Amniotic stem cell (primary cell): ENCODE results near the gene DMRT2.
A peak's percentile ranks its signal among the peaks of the same experiment; 100 is the strongest.

Experiments used
- DNase-seq: peaks from one replicate; lab custom pipeline; 2025; lab: John Stamatoyannopoulos, UW

The DMRT2 gene

DNA sequence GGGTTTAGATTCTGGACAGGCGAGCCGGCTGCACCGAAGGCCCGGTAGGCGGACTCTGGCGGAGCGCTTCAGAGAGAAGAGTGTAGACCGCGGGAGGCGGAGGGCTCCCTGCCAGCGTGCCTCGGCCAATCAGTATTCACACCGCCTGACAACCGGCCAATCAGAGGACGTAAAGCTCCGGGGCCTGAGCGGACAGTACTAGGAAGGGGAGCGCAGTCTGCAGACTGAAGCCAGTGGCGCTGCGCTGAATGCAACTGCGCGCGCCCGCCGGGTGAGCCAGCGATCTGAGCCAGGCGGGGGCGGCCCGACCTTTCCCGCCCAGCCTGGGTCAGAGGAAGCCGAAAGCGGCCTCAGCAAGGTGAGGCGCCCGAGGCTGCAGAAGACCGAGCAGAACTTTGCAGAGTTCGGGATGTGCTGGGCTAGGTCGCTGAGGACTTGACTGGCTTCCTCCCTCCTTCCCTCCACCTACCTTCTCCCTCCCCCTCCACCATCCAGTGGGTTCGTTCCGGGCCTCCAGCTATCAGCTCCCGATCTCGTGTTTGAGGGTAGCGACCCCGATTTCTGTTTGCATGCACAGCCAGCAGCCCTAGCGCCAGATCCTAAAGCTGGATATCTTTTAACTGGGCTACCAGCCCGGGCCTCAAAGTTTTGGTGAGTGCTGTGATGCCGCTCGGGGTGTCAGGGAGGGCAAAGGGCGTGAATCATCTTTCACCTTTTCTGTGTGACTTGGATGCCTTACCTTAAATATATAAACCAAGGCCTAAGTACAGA lies at the start of gene DMRT2:
Gene DMRT2 (plus strand): TSS at position 233 of the 771 bp plus-strand sequence. CDS start 1,257 bp downstream, outside the sequence.
- DNase-seq, result no peak

DNA sequence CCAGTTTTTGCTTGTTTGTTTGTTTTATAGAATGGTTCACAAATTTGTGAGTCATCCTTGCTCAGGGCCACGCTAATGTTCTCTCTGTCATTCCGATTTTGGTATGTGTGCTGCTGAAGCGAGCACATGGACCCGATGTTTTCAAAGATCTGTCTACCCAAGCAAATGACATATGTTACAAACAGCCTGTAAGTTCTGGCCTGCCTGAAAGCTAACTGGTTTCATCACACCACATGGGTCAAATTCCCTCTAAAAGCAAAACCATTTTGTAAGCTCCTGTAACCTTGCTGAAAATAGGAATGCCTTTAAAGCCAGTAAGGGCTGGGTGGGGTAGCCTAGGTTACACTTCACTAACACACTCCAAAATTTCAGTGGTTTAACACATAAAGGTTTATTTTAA lies 48.3 kb upstream of the DMRT2 start:
- no peak for DNase-seq

DNA sequence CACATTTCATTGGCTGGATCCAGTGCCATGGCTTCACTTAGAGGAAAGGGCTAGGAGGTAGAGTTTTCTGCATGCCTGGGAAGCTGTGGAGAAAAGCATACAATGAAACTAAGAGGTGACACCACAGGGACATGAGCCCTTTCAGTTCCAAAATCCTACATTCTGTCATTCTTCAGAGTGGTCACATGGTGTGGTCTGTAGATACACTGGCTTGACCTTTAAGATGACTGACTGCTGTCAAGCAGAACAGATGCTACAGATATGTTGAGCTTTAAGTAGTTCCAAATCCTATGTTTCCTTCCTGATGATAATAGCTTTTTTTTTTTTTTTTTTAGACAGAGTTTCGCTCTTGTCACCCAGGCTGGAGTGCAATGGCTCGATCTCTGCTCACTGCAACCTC lies 47.5 kb upstream of the DMRT2 start:
- no peak for DNase-seq

DNA sequence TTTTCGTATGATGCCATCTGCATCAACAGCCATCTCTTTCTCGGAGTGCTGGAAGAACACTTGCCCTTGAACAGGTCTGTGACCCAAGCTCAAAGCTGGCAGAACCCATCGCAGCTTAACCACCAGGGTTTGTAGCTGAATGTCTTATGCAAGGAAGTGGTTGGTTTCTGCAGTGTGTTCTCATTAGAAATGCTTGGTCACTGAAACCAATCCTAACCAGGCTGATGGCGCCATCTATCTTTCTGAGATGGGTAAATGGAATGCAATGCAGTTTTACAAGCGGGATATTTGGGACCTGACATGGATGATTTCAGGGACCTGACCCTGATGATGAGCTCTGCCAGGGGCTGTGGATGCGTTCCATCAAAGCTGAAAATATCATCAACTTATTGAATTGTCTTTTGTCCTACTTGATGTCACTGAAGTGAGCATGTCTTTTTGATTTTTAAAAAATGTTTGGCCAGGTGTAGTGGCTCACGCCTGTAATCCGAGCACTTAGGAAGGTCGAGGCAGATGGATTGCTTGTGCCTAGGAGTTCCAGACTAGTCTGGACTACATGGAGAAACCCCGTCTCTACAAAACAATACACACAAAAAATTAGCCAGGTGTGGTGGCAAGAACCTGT lies 45.0 kb upstream of the DMRT2 start:
- DNase-seq, result no peak

DNA sequence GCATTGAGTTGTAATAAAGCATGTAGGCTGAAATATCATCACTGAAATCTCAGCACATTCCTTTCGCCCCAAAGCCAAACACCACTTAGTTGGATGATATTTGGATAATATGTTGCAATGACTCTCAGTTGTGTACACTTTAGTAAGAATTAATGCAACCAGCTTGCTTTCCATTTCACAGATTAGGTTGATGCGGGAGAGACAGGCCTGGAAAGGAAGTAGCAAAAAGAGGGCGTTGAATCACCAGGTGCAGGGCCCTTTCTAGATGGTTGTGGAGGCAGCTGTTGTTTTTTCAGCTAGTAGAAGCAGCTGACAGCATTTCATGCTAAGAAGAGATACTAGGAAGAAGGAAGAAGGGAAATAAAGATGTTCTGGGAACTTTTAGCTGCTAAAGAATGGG lies 42.8 kb upstream of the DMRT2 start:
- no peak for DNase-seq

DNA sequence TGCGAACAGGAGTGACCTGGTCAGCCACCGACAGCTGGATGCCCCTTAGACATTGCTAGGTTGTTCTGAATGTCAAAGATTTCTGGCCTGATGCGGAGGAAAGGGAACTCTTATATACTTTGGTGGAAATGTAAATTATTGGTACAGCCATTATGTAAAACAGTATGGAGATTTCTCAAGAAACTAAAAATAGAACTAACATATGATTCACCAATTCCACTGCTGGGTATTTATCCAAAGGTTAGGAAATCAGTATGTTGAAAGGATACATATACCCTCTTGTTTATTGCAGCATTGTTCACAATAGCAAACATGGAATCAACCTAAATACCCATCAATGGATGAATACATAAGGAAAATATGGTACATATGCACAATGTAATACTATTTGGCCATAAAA lies 41.9 kb upstream of the DMRT2 start:
- DNase-seq, result no peak

DNA sequence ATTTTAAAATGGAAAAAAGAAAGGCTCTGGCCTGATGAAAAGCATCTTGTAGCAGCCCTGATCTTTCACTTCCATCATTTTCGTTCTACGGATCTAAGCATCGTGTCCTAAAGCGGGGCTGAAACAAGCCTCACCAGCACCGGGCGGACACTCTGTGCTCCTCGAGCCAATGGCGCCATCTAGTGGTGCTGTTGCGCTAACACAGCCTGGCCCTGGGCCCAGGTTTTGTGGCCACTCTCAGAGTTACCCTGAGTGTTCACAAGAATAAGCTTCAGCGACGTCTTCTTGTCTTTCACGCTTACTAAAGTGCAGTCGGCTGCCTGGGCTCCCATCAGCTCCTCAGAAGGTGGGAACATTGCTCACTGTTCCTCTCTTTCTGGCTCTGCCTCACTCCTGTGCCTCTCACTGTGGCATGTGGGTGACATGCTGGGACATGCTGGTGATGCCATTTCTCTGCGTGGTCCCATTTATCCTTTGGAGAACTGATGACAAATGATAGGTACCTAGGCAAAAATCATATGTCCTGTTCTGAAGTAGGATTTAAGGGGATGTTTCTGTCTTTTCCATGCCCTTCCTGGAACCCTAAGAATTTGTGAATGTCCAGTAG lies 41.0 kb upstream of the DMRT2 start:
- DNase-seq, result peak; percentile 5

DNA sequence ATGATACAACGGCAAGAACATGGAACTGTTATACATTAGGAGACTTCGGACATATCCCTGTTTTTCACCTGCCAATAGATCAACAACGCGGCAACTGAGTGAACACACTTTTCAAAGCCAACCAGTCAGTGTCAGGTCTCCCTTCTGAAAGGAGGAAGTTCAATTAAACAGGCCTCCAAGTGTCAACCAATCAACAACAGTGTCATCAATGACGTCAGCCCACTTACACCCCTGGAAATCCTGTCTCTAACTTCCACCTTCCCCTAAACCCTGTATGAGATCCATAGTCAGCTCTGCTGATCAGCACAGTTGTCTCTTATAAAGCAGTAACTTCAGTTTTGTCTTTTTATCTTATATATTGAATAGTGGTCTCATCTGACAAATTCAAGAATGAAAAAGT lies 37.1 kb upstream of the DMRT2 start:
- DNase-seq, result no peak

DNA sequence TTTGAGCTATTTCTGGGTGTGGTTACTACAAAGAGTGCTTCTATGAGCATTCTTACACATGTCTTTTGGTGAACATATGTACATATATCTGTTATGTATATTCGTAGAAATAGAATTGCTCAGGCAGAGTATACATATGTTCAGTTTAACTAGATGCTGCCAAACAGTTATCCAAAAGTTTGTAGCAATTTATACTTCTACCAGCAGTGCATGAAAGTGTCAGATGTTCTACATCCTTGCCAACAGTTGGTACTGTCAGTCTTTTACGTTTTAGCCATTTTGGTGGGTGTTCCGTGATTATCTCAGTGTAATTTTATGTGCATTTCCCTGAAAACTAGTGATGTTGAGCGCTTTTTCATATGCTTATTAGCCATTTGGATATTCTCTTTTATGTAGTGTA lies 35.9 kb upstream of the DMRT2 start:
- DNase-seq, result no peak

DNA sequence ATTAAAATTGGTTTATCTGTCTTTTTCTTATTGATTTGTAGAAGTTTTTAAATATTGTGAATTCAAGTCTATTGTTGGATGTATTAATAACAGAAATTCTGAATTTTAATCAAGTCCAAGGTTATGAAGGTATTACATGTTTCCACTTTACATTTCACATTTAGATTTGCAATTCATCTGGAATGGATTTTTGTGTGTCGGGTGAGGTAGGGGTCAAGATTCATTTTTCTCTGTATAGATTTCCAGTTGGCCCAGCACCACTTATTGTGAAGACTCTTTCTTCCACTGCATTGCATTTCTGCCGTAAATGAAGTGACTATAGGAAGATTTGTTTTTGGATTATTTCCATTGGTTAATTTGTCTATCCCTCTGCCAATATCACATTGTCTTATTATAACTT lies 35.5 kb upstream of the DMRT2 start:
- DNase-seq, result no peak

DNA sequence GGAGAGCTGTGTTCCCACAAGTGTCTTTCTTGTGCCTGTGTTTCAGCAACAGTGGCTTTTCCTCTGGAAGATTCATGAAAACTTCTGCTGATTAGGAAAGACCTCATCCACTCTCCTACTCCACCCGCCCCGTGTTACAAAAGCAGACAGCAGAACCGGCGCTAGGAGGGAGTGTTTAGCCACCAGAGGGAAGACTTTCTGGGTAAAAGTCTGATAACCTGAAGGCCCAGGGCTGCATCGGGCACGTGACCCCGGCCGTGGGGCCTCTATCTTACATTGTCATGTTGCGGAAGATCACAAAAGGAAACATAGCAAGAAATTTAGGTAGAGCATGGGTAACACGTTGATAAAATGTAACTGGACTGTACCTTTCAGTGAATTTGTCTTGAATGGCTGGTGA lies 32.0 kb upstream of the DMRT2 start:
- no peak for DNase-seq

DNA sequence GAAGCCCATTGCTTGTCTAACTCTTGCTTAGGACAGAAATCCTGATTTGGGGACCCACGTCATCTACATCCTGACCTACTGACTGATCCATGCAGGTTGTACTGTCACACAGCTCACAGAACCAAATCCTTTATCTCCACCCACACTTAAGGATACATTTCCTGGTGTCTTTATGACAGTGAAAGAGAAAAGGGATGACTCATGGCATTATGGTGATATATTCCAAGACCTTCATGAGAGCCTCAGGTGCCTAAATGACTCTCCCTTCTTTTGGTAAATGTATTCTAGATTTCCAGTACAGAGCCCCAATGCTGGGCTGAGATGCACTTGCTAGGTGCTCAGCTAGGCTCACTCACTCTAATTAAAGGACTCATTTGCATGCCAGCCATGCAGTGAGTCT lies 26.0 kb upstream of the DMRT2 start:
- DNase-seq, result no peak

DNA sequence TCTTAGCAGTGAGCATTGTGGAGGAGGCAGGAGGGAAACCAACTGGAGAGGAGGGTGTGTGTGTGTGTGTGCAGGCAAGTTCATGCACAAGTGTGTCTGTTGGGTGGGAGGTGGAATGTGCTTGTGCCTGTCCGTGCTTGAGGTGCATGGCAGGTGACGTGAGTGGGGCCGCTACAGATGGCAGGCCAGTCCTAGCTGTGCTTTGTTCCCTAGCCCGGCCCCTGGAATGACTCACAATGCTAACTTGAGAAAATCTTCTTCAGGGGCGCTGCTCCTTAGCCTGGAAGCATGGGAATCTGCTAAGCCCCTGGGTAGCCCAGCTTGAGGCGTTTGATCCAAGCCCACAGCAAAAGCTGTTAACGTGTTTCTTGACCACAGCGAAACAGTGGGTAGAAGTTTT lies 25.0 kb upstream of the DMRT2 start:
- no peak for DNase-seq

DNA sequence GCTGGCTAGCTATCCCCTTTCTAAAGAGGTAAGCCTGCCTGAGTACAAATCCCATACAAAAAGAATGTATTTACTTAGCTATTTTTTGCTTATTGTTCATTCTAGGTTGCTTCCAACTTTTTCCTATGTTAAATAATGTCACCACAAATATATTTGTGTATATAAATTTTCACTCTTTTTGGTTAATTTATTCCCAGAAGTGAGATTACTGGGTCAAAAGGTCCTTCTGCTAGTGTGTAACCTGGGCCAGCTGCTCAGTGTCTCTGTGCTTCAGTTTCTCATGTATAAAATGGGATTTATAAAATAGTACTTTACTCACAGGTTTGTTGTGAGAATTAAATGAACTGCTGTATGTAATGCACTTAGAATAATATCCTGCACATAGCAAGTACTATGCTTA lies 23.9 kb upstream of the DMRT2 start:
- DNase-seq, result no peak

DNA sequence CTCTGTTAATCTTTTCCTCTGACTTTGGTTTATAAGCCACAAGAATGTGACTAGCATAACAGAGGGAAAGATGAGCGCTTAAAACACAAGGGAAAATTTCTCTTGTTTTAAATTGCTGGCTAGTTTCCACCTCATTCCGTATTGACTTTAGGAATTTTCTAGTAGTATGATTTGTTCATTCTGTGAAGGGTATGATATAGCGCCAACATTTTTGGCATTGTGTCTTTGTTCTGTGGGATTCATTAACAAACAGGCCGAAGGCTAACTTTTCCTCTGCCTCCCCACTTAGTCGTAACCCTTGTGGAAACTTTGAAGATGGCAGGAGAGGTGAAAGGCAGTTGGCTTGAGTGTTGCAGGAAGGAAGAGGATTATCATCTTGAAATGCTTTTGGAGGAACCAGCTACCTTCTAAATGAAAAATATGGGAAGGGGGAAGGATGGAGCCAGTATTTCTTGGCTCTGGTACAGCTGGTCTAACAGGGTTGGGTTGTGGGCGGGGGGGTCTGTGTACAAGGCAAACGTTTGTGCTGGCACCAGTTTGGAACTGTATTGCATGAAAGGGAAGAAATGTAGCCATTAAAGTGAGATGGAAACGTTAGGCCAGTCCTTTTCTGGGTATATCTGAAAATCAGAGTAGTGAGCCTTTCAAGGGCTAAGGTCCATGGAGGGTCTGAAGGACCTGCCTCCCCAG lies 21.5 kb upstream of the DMRT2 start:
- DNase-seq, result no peak

DNA sequence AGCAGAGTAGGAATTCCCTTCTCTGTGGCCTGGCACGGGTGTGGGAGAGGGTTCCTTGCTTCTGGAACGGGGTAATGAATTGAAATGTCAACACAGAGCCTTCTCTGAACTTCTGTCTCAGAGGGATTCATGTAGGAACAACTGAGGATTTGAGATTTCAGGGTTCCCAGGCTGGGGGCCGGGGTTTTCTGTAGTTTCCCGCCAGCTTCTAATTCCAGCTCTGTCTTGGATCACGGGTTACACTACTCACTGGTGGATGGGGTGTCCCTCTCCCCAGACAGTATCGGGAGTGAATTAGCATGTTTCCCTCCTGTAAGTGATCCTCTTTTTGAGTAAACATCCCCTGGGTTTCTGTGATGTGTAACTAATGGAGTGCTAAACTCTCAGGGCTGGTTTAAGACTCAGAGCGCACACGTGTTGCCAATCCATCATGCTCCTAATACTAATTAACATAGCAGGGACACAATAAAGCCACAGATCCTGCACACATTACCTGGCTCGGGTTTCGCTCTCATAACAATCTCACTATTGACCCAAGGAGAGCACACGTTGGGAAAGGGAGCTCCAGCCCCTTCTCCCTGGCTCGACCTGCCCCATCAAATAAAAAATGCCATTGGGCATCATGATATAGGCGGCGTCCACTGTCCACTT lies 18.1 kb upstream of the DMRT2 start:
- DNase-seq, result no peak

DNA sequence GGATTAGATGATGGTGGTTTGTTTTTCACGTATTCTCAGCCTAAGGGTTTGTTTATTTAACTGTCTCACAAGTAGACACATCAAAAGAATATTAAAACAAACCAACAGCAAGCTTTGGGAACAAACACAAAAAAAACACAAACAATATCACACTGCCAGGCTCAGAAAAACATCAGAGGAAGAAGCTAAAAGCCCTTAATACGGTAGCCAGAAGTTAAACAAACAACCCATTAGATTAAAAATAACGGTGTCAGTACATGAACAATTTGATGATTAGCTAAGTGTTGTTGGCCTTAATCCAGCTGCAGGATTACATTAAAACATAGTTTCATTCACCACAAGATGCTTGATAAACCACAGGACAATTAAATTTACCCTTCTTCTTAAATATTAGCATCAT lies 15.9 kb upstream of the DMRT2 start:
- DNase-seq, result no peak

DNA sequence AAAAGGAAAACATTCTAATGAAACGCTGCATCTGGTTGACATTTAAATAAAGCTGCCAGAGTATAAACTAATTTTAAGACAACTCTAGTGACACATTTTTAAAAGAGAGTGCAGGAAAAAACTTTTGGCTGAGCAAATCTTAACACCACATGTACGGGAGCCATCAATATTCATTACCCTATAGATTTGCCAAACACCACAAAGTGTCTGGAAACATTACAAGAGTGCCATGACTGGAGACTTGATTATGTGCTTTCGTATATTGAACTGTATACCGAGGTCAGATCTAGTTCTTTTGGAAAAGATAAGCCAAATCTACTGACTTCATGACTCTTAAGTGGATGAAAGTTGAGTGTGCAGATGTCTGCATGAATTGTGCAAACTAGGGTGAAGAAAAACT lies 10.6 kb upstream of the DMRT2 start:
- no peak for DNase-seq

DNA sequence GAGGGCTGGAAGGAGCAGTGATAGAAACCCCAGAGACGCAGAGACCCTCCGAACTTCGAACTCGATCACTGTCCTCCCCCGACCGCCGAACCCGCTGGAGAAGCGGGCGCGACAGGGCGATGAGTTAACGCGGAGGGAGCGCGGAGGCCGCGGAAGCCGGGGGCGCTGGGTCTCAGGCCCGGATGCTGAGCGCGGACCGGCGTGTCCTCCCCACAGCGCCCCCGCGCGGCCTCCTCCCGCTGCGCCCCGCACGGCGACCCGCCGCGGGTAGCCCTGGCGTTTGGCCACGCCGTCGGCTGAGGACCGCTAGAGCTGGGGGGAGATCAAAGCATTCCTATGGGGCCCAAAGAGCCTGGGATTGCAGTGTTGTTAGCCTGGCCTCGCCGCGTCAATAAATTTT lies 7.7 kb upstream of the DMRT2 start:
- DNase-seq, result no peak

DNA sequence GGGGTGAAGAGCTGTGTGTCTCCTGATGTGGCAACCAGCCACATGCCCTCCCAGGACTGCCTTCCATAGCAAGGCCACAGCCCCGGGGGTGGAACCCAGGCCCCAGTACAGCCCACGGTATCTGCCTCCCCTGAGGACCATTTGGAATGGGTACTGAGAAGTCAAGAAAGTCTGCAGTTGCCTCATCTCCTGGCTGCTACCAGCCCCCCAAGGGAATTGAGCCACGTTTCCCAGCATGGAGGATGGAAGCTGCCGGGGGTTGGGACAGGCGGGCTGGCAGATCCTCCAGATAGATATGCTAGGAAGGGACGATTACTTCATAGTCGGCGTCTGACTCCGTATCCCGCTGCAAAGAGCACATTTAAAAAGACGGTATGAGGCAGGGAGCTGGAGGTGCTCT lies 5.5 kb upstream of the DMRT2 start:
- DNase-seq, result no peak

DNA sequence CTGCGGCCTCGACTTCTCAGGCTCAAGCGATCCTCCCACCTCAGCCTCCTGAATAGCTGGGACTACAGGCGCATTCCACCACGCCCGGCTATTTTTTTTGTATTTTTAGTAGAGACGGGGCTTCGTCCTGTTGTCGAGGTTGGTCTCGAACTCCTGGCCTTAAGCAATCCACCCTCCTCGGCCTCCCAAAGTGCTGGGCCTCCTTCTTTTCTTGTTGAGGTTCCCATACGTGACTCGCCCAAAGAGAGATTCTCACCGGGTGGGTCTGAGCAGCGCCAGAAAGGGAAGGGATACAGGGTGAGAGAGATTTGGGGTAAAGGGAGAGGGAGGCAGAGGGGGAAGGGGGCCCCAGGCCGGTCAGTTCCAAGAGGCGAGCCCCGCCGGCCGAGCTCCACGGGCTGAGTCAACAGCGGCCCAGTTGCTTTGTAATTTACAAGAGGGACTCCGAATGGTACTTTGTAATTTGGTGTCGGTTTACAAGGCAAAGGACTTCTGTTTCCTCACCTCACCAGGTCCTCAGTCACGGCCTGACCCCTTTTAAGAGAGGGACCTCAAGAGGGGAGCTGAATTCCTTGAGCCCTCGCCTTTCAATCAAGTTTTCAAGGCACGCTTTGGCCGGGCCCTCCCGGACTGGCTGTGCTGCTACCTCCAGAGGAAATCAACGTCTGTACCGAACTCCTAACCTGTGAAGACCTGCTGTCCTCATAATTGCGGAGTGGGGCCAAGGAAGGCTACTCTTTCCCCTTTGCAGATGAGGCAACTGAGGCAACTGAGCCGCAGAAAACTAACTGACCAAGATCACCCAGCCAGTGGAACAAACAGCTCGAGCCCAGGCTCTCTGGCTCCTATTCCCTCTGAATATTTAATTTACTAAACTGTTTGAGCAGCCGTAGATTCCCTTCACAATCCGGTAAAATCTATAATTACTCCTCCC lies 3.3 kb upstream of the DMRT2 start:
- no peak for DNase-seq
